ACC112 (cell line): ENCODE data around the gene DLG2.

Experiments used
- H2AFZ ChIP-seq: fragments of 200-600 bp; sonication (generic); one replicate; pipeline ENCODE4 v1.6.0; 2017; ENCODE audit warnings: antibody characterized with exemption, low read length; ENCODE audit not compliant: unreplicated experiment
- H3K27ac ChIP-seq: fragments of 200-600 bp; sonication (generic); 2 replicates; pipeline ENCODE4 v1.5.1; 2014; ENCODE audit warnings: low read depth, mild to moderate bottlenecking, antibody characterized with exemption, low read length, moderate library complexity
- H3K27me3 ChIP-seq: fragments of 200-600 bp; sonication (generic); 2 replicates; pipeline ENCODE4 v1.6.1; 2014; ENCODE audit warnings: mild to moderate bottlenecking, antibody characterized with exemption, low read length, moderate library complexity, mixed read lengths; ENCODE audit not compliant: insufficient read depth
- H3K36me3 ChIP-seq: fragments of 200-600 bp; sonication (generic); 2 replicates; pipeline ENCODE4 v1.6.1; 2016; ENCODE audit warnings: mild to moderate bottlenecking, antibody characterized with exemption, low read length, moderate library complexity, mixed read lengths; ENCODE audit not compliant: insufficient read depth
- H3K4me1 ChIP-seq: fragments of 200-600 bp; sonication (generic); one replicate; pipeline ENCODE4 v1.6.1; 2016; ENCODE audit warnings: low read length, mixed read lengths; ENCODE audit not compliant: insufficient read depth, unreplicated experiment, control insufficient read depth
- H3K4me3 ChIP-seq: fragments of 200-600 bp; sonication (generic); 2 replicates; pipeline ENCODE4 v1.5.1; 2014; ENCODE audit warnings: mild to moderate bottlenecking, low read depth, low read length
- H3K79me2 ChIP-seq: fragments of 200-600 bp; sonication (generic); one replicate; pipeline ENCODE4 v1.6.0; 2016; ENCODE audit warnings: low read length; ENCODE audit not compliant: control insufficient read depth, unreplicated experiment, insufficient read depth

The DLG2 gene

DNA sequence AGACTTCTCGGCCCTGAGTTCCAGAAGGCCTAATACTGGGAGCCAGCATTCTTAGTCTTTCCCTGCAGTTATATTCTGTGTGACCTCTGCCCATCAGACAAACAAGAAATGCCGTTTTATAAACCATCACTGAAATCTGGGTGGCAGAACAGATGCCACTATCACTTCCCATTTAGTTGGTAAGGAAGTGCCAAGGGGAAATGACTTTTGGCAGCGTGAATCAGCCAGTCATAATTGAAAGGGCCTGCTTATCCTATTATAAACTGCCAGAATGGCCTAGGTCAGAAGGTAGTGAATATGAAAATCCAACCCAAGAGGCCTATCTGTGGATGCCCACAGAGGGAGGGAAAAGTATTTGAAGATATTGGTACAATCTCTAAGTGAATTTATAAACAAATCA is 1694.1 kb downstream of the DLG2 start:
- H3K27ac ChIP-seq = no peak overlapping the region
- H3K4me1 ChIP-seq = no peaks in the 10 kb centered on the region
- H3K36me3 ChIP-seq = no peaks in the 10 kb centered on the region
- H3K4me3 ChIP-seq = no peak overlapping the region
- H2AFZ ChIP-seq = no peak overlapping the region
- H3K79me2 ChIP-seq = no peaks in the 10 kb centered on the region
- no peaks in the 10 kb centered on the region for H3K27me3 ChIP-seq

DNA sequence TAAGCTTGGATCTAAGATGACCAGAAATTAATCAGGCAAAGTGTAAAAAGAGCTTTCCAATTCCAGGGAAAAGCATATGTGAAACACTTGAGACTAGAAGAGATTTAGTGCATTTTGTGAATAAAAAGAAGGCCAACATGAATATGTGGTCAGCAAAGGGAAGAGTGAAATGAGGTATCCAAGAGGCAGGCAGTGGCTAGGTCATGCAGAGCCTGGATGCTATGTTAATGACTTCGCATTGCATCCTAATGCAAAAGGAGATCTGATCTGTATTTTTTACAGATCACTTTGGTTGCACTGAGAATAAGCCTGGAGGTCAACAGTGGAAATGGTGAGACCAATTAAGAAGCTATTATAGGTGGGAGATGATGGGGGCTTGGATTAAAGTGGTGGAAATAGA is 1699.7 kb downstream of the DLG2 start:
- Histone ChIP-seq H3K36me3 (no peaks in the 10 kb centered on the region), H2AFZ (no peak overlapping the region), H3K27me3 (no peaks in the 10 kb centered on the region), H3K79me2 (no peaks in the 10 kb centered on the region), H3K4me3 (no peak overlapping the region), H3K27ac (no peak overlapping the region), H3K4me1 (no peaks in the 10 kb centered on the region)

DNA sequence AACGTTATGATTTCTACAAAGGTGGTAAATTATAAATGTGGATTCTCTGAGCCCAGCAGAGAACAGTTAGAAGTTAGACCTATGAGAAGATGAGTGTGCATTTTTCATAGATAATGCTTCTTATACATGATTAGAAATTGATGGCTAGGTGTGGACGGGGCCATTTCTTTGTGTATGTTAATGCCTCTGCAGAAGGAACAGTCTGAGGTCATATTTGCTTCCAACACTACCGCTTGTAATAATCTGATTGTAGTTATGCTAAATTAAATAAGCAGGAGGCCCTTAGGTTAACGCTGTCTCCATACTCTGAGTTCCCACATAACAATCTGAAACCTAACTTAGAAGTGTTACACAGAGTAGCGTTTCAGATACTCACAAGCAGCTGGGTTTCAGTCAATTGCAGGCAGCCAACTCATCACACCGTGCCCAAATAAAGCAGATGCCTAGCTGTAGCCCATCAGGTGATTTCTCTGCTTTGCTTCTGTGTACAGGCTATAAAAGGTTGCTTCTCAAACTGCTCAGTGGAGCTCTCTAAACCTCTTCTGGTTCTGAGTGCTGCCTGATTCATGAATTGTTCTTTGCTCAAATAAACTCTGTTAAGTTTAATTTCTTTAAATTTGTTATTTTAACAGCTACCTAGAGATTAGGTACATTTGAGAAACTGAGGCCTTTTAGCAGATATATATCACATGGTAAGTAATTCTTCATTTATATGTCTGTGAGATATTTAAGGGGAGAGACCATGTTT is 1702.2 kb downstream of the DLG2 start:
- Histone ChIP-seq H3K36me3 (no peaks in the 10 kb centered on the region), H2AFZ (no peak overlapping the region), H3K79me2 (no peaks in the 10 kb centered on the region), H3K27ac (no peak overlapping the region), H3K4me1 (no peaks in the 10 kb centered on the region), H3K4me3 (no peak overlapping the region), H3K27me3 (no peaks in the 10 kb centered on the region)

DNA sequence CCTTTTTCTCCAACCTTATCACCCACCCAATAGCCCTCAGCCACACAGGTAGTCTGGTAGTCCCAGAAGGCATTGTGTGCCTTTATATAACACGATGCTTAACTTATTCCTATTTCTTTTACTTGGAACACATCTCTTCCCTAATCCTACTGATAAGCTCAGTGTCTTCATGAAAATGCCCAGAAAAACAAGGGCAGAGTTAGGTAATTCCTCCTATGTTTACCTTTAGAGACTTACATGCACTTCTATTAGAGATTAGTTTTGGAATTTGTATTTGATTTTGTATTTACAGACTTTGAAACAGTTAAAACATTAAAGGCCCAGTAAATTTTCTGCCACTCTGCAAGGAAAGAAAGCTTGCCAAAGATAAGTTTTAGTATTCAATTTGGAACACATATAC is 1703.2 kb downstream of the DLG2 start:
- no peak overlapping the region for H2AFZ ChIP-seq
- H3K27ac ChIP-seq = no peak overlapping the region

DNA sequence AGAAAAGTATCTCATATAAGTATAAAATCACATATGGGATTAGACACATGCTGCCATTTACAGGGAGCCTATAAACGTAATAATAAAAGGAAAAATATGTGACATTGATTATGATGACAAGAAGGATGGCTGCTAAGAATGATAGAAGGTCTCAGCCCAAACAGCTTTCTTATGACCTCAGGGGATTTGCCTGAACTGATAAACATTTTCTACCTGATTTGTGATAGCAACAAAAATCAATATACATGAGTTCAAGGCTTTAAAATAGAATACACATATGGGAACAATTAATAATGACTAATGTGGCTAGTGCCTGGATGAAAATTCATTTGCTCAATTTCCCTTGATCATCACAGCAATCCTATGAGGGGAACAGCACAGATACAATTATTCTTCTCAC is 1704.2 kb downstream of the DLG2 start:
- no peaks in the 10 kb centered on the region for H3K4me1 ChIP-seq
- no peaks in the 10 kb centered on the region for H3K79me2 ChIP-seq
- H3K36me3 ChIP-seq = no peaks in the 10 kb centered on the region
- no peaks in the 10 kb centered on the region for H3K27me3 ChIP-seq
- H3K27ac ChIP-seq = no peak overlapping the region
- no peak overlapping the region for H3K4me3 ChIP-seq
- H2AFZ ChIP-seq = no peak overlapping the region

More for the DNA sequence above, 1703.2 kb downstream of the DLG2 start:
- no peak overlapping the region for H3K4me3 ChIP-seq
- no peaks in the 10 kb centered on the region for H3K36me3 ChIP-seq
- no peaks in the 10 kb centered on the region for H3K79me2 ChIP-seq
- H3K27me3 ChIP-seq = no peaks in the 10 kb centered on the region
- no peaks in the 10 kb centered on the region for H3K4me1 ChIP-seq

DNA sequence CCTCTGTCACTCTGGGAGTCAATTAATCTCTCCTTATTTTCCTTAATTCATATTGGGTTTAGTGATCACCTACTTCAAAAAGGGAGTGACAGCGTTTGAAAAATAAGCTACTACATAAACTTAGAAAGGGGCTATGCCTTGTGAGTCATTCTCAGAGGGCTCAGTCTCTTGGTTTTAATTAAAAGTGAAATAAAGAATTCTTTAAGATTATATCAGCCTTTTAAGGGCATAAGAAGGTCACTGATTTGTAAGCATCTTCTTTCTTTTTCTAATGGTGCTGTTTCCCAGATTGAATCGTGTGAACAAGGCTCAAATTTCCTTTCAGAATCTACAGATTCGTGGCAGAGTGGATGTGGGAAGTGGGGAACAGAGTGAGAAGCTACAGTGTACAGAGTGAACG is 1704.8 kb downstream of the DLG2 start:
- Histone ChIP-seq H3K4me3 (no peak overlapping the region), H3K27ac (no peak overlapping the region), H3K27me3 (no peaks in the 10 kb centered on the region), H3K36me3 (no peaks in the 10 kb centered on the region), H3K79me2 (no peaks in the 10 kb centered on the region), H2AFZ (no peak overlapping the region), H3K4me1 (no peaks in the 10 kb centered on the region)

DNA sequence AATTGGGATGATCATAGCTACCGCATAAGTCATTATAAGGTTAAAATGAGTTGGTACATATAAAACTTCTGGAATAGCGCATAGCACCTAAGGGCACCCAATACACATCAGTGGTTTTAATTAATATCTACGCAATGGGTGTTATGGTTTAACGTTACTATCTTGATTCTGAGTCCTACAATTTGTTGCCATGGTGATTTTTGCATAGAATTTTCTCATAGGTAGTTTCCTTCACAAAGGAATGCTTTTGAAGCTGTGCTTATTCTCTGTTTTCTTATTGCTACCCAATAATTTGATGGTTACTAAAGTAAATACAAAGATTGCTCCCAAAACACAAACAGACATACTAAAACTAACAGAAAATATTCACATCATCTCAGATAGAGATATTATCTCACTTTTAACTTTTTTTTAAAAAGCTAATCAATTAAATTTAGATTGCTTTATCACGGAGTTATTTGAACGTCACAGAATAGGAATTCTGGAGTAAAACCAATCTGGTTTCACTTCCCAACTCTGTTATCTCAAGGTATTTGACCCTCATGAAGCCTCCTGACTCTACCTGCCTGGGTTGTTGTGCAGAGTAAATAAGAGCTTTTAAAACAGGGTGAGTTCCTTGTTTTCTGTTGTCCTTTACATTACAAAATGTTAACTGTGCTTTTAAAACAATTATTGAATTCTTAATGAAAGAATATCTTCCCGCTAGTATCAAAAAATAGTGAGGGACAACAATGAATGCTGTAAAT is 1705.5 kb downstream of the DLG2 start:
- Histone ChIP-seq H2AFZ (no peak overlapping the region), H3K27ac (no peak overlapping the region), H3K4me1 (no peaks in the 10 kb centered on the region), H3K27me3 (no peaks in the 10 kb centered on the region), H3K4me3 (no peak overlapping the region), H3K79me2 (no peaks in the 10 kb centered on the region), H3K36me3 (no peaks in the 10 kb centered on the region)

DNA sequence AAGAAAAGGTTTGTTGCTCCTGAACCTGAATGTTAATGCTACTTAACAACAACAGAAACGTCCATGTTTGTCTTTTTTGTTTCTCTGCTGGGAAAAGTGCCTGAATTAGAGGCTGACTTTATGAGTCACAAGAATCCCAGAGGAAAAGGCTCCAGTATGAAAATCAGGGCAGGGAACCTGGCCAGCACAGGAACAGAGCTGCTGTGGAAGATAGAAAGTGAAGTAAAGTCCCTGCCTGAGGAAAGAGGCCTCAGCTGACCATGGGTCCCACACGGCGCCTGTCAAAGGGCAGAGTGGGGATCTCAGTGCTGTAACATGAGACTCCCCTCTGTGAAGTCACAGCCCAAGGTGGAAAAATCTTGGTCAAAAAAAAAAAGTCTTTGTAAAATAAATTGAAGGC is 1708.7 kb downstream of the DLG2 start:
- Histone ChIP-seq H3K79me2 (no peaks in the 10 kb centered on the region), H3K27ac (no peak overlapping the region), H2AFZ (no peak overlapping the region)

DNA sequence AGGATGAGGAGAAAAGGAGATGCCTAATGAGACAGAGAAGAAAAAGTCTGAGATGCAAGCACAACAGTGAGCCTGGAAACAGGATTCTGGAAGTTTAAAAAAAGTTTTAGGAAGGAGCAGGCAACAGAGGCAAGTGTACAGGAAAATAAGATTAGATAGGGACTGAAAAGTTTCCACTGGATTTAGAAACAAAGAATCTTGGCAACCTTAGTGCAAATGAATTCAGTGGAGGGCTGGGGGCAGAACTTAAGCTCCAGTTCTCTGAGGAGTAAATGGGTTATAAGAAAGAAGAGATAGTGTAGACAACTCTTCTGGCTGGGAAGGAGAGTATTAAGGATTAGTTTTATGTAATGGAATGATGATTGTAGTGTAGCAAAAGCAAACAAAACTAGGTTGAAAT is 1712.1 kb downstream of the DLG2 start:
- Histone ChIP-seq H3K4me1 (no peaks in the 10 kb centered on the region), H3K27ac (no peak overlapping the region), H3K4me3 (no peak overlapping the region), H2AFZ (no peak overlapping the region), H3K36me3 (no peaks in the 10 kb centered on the region), H3K27me3 (no peaks in the 10 kb centered on the region), H3K79me2 (no peaks in the 10 kb centered on the region)

More for the DNA sequence above, 1708.7 kb downstream of the DLG2 start:
- H3K4me1 ChIP-seq = no peaks in the 10 kb centered on the region
- no peaks in the 10 kb centered on the region for H3K36me3 ChIP-seq
- H3K4me3 ChIP-seq = no peak overlapping the region
- H3K27me3 ChIP-seq = no peaks in the 10 kb centered on the region

DNA sequence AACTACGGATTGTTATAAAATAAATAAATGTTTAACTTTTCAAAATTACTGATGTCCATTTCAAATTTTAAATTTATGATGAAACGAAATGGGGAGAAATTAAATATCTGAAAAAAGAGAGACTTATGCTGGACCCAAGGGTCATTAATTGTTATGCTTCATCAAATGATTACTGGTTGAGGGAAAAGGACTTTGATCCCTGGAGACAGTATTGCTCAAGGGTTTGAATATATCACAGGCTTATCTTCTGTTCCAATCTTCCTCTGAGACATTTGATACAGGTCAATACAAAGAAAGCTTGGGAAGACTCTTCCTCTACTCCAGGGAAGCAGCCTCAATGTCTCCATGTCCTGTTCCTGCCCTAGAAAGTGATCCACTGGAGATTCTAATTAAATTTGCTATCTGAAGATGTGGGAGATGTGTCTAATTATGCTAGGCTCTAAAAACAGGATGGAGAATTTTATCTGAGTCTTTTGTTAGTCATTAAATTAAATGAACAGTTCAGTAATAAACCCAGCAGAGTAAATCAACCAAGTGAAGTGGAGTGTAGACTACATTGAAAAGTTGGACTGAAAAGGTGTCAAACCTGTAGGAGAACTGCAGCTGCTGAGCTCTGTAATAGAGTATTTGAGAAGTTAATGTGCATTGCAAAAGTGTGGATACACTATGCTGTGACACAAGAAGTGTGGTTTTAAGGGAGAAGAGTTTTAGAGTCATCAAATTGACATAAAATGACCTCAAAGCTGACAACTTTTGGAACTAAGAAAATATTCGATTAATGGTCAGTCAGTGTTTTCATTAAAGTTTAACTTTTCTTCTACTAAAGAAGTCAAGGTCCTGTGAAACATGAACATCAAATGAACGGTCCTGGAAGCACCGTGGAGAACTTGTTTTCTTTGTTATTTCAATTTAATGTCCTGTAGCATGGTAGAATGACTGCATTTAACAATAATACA is 1717.3 kb downstream of the DLG2 start:
- Histone ChIP-seq H3K4me3 (no peak overlapping the region), H3K36me3 (no peaks in the 10 kb centered on the region), H3K27me3 (no peaks in the 10 kb centered on the region), H2AFZ (no peak overlapping the region), H3K4me1 (no peaks in the 10 kb centered on the region), H3K27ac (no peak overlapping the region), H3K79me2 (no peaks in the 10 kb centered on the region)
